C4-2B (cell line): ENCODE results near the gene PER3.

Experiments
- ZFX ChIP-seq: fragments of 450-650 bp; IDR thresholded peaks from 2 replicates; pipeline ENCODE4 v1.6.1; 2017
- TF ChIP-seq, protein P1 (sequence below): fragments of 450-650 bp; conservative IDR thresholded peaks from 2 replicates; pipeline ENCODE4 v1.5.1; 2017; ENCODE audit warnings: mild to moderate bottlenecking

DNA sequence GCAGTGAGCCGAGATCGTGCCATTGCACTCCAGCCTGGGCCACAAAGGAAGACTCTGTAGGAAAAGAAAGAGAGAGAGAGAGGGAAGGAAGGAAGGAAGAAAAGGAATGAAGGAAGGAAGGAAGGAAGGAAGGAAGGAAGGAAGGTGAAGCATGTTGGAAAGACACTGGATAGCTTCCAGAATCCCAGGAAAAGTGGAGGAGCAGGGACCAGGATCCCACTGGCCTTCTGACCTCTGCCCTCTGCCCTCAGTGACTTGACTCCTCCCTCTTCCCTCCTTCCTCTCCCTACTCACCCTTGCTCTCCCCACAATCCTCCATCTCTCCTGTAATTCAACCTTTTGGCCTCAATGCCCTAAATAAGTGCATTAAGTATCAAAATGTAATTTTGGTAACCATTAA is 72.9 kb downstream of the PER3 start:
- TF ChIP-seq, protein P1, sequence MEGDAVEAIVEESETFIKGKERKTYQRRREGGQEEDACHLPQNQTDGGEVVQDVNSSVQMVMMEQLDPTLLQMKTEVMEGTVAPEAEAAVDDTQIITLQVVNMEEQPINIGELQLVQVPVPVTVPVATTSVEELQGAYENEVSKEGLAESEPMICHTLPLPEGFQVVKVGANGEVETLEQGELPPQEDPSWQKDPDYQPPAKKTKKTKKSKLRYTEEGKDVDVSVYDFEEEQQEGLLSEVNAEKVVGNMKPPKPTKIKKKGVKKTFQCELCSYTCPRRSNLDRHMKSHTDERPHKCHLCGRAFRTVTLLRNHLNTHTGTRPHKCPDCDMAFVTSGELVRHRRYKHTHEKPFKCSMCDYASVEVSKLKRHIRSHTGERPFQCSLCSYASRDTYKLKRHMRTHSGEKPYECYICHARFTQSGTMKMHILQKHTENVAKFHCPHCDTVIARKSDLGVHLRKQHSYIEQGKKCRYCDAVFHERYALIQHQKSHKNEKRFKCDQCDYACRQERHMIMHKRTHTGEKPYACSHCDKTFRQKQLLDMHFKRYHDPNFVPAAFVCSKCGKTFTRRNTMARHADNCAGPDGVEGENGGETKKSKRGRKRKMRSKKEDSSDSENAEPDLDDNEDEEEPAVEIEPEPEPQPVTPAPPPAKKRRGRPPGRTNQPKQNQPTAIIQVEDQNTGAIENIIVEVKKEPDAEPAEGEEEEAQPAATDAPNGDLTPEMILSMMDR: no peak
- no peak for TF ChIP-seq ZFX
